Loucy (cell line): Measurements from ENCODE around the gene IGSF5.

Experiments used
- H2AFZ ChIP-seq: fragments of 200-600 bp; sonication (generic); 2 replicates; pipeline ENCODE4 v1.6.0; 2016; ENCODE audit warnings: antibody characterized with exemption, mild to moderate bottlenecking, low read length, moderate library complexity
- H3F3A ChIP-seq: fragments of 200-600 bp; 2 replicates; pipeline ENCODE4 v1.6.0; 2016; ENCODE audit warnings: antibody characterized with exemption, low read depth, mild to moderate bottlenecking
- H3K27me3 ChIP-seq: fragments of 200-600 bp; sonication (generic); 2 replicates; pipeline ENCODE4 v1.6.1; 2014; ENCODE audit warnings: low read length, mild to moderate bottlenecking; ENCODE audit not compliant: insufficient read depth, poor library complexity, severe bottlenecking
- H3K36me3 ChIP-seq: fragments of 200-600 bp; sonication (generic); 2 replicates; pipeline ENCODE4 v1.6.1; 2016; ENCODE audit warnings: low read length; ENCODE audit not compliant: insufficient read depth
- H3K4me1 ChIP-seq: fragments of 200-600 bp; sonication (generic); 2 replicates; pipeline ENCODE4 v1.5.1; 2014; ENCODE audit warnings: low read length, mild to moderate bottlenecking; ENCODE audit not compliant: insufficient read depth, poor library complexity, severe bottlenecking
- H3K4me2 ChIP-seq: fragments of 200-600 bp; sonication (generic); 2 replicates; pipeline ENCODE4 v1.6.0; 2014; ENCODE audit warnings: antibody characterized with exemption, low read length, low read depth, mild to moderate bottlenecking; ENCODE audit not compliant: poor library complexity, severe bottlenecking
- H3K4me3 ChIP-seq: fragments of 200-600 bp; sonication (generic); 2 replicates; pipeline ENCODE4 v1.5.1; 2014; ENCODE audit warnings: low read length, mild to moderate bottlenecking, mixed read lengths; ENCODE audit not compliant: poor library complexity, severe bottlenecking
- H3K79me2 ChIP-seq: fragments of 200-600 bp; sonication (generic); 2 replicates; pipeline ENCODE4 v1.6.1; 2014; ENCODE audit warnings: low read length; ENCODE audit not compliant: insufficient read depth
- H3K9ac ChIP-seq: fragments of 200-600 bp; sonication (generic); 2 replicates; pipeline ENCODE4 v1.6.0; 2014; ENCODE audit warnings: mild to moderate bottlenecking, low read depth, low read length, moderate library complexity; ENCODE audit not compliant: poor library complexity, severe bottlenecking
- H3K9me2 ChIP-seq: fragments of 200-600 bp; sonication (generic); replicated peaks from 2 replicates; pipeline ENCODE4 v1.6.1; 2016; ENCODE audit warnings: low read depth, low read length, mixed read lengths
- H3K9me3 ChIP-seq: fragments of 200-600 bp; sonication (generic); 2 replicates; pipeline ENCODE4 v1.6.1; 2014; ENCODE audit warnings: mild to moderate bottlenecking, antibody characterized with exemption, low read length, low read depth; ENCODE audit not compliant: insufficient read depth
- H4K20me1 ChIP-seq: fragments of 200-600 bp; sonication (generic); 2 replicates; pipeline ENCODE4 v1.6.0; 2014; ENCODE audit warnings: antibody characterized with exemption, low read length, mild to moderate bottlenecking; ENCODE audit not compliant: insufficient read depth, poor library complexity, severe bottlenecking
- CTCF ChIP-seq: fragments of 200-600 bp; sonication (generic); conservative IDR thresholded peaks from 2 replicates; pipeline ENCODE4 v1.5.1; 2014; ENCODE audit warnings: mild to moderate bottlenecking, antibody characterized with exemption, low read length
- EZH2phosphoT487 ChIP-seq: fragments of 200-600 bp; IDR thresholded peaks from 2 replicates; pipeline ENCODE4 v1.6.1; 2018; ENCODE audit warnings: antibody characterized with exemption, mild to moderate bottlenecking, moderate library complexity, borderline replicate concordance

Gene IGSF5

GRCh38 chr21:39754811-39755210 lies 9.8 kb downstream of the IGSF5 start:
- H3K4me2 ChIP-seq = no peak overlapping the region
- peaks cover 9% of the 10 kb centered on the region; the same call in 1 of the 2 replicates for H3K9me3 ChIP-seq
- no peak overlapping the region for H3K4me3 ChIP-seq
- H3K27me3 ChIP-seq = no peaks in the 10 kb centered on the region
- no peaks in the 10 kb centered on the region for H3K4me1 ChIP-seq
- no peak for TF ChIP-seq CTCF
- no peak for TF ChIP-seq EZH2phosphoT487
- no peak overlapping the region for H2AFZ ChIP-seq
- no peaks in the 10 kb centered on the region for H3K9me2 ChIP-seq
- H3K9ac ChIP-seq = no peak overlapping the region
- no peaks in the 10 kb centered on the region for H3F3A ChIP-seq
- H3K36me3 ChIP-seq = no peaks in the 10 kb centered on the region
- H3K79me2 ChIP-seq = no peaks in the 10 kb centered on the region
- no peaks in the 10 kb centered on the region for H4K20me1 ChIP-seq

DNA sequence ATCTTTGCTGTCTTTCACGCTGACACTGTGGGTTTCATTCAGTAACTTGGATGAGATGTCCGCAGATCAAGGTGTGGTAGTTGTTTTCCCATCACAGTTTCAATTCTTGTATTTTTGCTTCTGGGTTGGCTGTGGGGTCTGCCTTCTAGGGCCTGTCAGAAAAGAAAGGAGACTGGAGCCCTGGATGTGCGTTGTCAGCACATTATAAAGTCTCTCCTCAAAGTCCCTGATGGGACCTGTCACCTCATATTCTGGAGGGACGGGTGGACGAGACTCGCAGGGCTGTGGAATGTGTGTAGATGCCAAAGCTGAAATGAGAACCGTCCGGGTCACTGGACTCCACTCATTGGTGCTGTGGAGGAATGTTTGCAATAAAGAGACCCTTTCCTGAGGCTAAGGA lies 11.3 kb downstream of the IGSF5 start:
- TF ChIP-seq CTCF (no peak), EZH2phosphoT487 (no peak)
- Histone ChIP-seq H4K20me1 (no peaks in the 10 kb centered on the region), H3K36me3 (no peaks in the 10 kb centered on the region), H3K9ac (no peak overlapping the region), H3K27me3 (no peaks in the 10 kb centered on the region), H3K9me2 (no peaks in the 10 kb centered on the region), H3K4me1 (no peaks in the 10 kb centered on the region), H2AFZ (no peak overlapping the region), H3F3A (no peaks in the 10 kb centered on the region), H3K79me2 (no peaks in the 10 kb centered on the region), H3K4me2 (no peak overlapping the region), H3K9me3 (peaks cover 9% of the 10 kb centered on the region; the same call in 1 of the 2 replicates), H3K4me3 (no peak overlapping the region)

DNA sequence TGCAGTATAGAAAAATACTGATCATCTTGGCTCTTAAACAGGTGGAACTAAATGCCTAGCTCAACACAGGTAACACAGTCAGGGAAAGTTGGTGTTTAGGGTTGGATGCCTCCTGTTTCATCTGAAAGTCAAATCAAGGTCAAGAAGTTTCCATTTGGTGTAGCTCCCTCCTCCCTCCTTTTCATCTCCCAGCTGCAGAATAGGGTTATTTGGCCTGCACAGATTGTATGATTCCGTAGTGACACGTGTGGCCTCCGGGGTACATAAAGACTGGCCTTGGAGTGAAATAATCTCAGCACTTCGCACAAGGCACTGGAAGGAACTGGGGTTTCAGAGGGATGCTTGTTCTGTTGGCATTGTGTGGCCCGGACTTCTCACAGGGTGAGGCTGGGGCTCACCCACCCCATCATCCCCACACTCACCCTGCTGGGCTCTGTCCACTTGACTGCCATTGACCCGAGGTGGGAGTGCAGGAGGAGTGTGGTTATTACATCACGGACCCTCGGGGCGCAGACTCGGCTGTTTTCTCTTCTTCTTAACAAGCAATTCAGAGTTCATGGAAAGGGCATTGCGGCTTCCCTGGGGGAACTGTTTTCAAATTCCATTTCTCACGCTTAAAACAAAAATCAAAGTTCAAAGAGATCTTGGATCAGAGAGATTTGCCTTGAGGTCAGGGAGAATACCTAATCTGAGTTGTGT lies 18.4 kb downstream of the IGSF5 start:
- H3K4me2 ChIP-seq = no peak overlapping the region
- no peaks in the 10 kb centered on the region for H3K27me3 ChIP-seq
- H3K4me3 ChIP-seq = no peak overlapping the region
- no peaks in the 10 kb centered on the region for H3F3A ChIP-seq
- TF ChIP-seq EZH2phosphoT487 (no peak), CTCF (no peak)
- H3K36me3 ChIP-seq = no peaks in the 10 kb centered on the region
- no peaks in the 10 kb centered on the region for H3K9me2 ChIP-seq
- H4K20me1 ChIP-seq = no peaks in the 10 kb centered on the region
- H3K9me3 ChIP-seq = peaks cover 5% of the 10 kb centered on the region; the same call in 1 of the 2 replicates
- no peak overlapping the region for H3K9ac ChIP-seq
- no peaks in the 10 kb centered on the region for H3K4me1 ChIP-seq
- H3K79me2 ChIP-seq = no peaks in the 10 kb centered on the region
- no peak overlapping the region for H2AFZ ChIP-seq
